Muscle of back (tissue), 11 donors: ENCODE results near the gene COL6A2. TPM values are rescaled to one million over a fixed set of nuclear protein-coding genes. Genes with fewer than 3 reads are reported as not detected.
A peak's percentile ranks its signal among the peaks of the same experiment; 100 is the strongest.

Experiments
- DNase-seq, 3 donors: peaks; one replicate each; pipeline versions ENCODE4 v3.0.0 to v3.0.0-alpha.2; 2013
- polyA plus RNA-seq, 10 donors: library from polyadenylated mRNA; unstranded; fragments of 120-200 nt; gene quantifications; one replicate each; pipeline ENCODE4 v1.2.1, GENCODE V29; 2013; ENCODE audit not compliant: insufficient read length in 10 of 10

COL6A2 gene
- polyA plus RNA-seq, 10 donors: 464 to 978 (median 662) TPM

DNA sequence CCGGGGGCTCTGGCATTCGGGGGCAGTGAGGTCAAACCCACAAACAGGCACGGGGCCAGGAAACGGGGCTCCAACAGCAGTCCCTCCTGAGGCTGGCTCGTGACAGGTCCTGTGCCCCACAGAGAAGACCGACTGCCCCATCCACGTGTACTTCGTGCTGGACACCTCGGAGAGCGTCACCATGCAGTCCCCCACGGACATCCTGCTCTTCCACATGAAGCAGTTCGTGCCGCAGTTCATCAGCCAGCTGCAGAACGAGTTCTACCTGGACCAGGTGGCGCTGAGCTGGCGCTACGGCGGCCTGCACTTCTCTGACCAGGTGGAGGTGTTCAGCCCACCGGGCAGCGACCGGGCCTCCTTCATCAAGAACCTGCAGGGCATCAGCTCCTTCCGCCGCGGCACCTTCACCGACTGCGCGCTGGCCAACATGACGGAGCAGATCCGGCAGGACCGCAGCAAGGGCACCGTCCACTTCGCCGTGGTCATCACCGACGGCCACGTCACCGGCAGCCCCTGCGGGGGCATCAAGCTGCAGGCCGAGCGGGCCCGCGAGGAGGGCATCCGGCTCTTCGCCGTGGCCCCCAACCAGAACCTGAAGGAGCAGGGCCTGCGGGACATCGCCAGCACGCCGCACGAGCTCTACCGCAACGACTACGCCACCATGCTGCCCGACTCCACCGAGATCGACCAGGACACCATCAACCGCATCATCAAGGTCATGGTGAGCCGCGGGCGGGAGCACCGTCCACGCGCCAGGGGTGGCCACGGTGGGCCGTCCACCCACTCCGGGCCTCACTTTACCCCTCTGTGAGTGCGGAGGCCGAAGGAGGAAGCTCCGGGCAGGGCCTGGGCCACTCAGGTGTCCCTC is 14.2 kb downstream of the COL6A2 start:
- no peak for DNase-seq

DNA sequence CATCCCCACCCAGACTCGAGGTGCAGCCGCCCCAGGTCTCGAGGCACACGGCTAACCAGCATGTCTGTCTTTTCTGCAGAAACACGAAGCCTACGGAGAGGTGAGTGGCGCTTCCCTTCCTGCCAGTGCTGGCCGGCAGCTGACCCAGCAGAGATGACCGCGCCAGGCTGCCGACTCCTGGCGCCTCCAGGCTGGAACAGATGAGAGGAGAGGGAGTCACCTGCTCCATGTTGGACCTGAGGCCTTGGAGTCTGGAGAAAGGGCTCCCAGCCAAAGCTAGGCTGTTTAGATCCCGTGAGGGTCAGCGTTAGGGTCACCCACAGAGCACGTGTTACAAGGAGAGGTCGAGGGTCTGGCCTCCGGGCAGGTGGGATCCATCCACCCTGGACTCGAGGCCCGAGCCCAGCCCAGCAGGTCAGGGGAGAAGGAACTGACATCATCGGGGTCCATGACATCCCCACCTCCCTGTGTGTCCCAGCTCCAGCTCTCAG is 14.9 kb downstream of the COL6A2 start:
- DNase-seq: peak in 1 of 3 donors; percentile 2

DNA sequence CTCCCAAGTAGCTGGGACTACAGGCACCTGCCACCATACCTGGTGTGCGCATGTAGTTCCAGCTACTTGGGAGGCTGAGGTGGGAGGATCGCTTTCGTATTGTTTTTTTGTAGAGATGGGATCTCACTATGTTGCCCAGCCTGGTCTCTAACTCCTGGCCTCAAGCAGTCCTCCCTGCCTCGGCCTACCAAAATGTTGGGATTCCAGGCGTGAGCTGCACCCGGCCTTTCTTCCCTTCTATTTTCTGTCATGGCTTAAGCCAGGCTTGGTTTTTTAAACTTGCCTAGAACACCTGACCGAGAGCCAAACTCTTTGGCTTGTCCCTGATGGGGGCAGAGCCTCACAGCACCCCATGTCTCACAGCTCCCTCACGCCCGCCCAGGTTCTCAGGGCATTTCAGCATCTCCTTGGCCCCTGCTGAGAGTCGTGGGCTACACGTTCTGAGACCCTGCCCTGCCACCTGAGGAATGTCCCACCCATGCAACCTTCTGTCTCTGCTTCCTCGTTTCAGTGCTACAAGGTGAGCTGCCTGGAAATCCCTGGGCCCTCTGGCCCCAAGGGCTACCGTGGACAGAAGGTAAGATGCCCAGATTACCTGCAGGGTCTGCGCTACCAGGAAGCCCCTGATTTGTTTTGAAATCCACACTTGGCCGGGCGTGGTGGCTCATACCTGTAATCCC is 15.7 kb downstream of the COL6A2 start:
- no peak for DNase-seq

DNA sequence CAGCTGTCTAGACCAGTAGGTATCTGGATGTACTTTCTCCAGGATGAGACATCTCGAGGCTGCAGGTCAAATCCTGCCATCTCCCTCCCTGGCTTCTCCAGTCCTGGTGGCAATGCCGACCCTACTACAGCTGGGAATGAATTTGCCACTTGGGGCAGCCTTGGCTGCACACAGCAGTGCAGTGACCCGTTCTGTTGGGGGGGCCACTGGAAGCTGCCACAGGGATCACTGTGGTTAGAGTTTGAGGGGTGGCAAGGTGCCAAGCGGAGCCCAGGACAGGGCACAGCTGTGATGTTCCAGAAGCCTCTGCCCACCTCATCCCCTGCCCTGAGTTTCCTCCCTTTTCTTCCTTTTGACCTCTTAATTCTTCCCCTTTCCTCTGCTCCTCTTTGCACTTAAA is 17.1 kb downstream of the COL6A2 start:
- no peak for DNase-seq

DNA sequence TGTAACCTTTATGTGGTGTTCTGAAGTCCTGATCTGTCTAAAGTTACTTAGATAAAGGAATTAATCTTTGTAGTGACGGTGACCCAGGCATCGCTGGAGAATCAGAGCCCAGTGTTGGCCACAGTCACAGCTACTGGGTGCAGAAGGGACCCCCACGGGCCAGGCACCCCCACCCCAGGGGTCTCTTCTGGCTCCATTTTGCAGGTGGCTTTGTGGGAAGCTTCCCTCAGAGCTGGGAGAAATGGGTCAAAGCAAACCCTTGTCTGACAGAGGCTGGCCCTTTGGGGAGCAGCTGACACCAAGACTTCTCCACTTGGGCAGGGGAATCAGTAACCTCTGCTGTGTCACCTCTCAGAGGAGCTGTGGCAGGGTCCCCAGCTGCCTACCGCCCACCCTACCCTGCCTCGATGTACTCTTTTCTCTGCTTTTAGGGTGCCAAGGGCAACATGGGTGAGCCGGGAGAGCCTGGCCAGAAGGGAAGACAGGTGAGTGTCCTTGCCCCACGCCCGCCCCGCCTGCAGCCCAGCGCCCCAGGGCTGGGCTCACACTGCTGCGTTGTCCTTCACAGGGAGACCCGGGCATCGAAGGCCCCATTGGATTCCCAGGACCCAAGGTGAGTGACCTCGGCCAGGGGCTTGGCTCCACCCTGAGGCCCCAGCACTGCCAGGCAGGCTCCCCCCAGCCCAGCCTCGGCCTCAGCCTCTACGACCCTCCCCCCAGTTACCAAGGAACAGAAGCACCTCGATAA is 17.7 kb downstream of the COL6A2 start:
- no peak for DNase-seq

DNA sequence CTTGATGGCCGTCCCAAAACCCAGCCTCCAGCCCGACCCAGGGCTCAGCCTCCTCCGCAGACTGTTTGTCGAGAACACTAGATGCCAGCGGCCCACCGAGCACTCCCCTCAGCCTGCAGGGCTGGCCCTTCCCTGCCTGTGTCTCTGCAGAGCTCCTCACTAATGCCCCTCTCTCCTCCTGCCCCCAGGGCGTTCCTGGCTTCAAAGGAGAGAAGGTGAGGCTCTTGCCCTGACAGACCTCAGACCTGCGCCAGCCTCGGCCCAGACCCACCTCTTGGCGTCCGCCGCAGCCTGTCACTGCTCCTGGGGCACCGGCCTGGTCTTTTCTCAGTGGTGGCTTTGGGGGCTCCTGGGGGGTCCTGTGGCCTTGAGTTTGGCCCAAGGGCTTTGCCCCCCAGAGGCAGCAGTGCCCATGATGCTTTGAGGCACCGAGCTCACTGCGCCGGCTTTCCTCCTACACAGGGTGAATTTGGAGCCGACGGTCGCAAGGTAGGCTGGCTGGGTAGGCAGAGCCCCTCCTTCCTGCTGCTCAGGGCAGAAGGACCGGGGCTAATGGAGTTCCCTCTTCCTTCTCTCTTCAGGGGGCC is 18.4 kb downstream of the COL6A2 start:
- no peak for DNase-seq

DNA sequence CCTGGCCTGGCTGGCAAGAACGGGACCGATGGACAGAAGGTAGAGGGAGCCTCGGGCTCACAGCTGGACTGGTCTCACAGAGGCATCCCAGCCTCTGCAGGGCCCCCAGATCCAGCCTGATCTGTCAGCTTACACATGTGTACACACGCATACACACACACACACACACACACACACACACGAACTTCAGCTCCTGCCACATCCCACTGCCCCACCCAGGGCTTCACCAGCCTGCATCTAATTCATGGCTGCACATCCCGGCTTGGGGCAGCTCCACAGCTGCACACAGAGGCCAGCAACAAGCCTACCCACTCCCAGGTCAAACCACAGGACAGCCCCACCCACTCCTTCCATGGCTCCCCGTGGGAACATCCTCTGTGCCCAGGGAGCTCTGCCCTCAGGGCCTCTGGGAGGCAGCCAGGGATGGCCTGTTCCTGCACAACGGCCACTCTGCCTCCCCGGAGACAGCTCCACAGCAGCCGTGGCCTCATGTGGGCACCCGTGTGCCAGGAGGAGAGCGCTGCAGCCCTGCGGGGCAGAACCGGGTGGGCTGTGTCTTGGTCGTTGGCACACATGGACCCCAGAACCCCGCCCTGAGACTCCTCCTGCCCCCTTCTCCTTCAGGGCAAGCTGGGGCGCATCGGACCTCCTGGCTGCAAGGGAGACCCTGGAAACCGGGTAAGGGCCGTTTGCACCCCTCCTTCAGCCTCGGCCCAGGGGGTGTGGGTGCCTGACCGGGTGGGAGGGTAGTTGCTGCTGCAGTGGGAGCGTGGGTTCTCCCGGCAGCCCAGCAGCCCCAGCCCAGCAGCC is 19.1 kb downstream of the COL6A2 start:
- no peak for DNase-seq

DNA sequence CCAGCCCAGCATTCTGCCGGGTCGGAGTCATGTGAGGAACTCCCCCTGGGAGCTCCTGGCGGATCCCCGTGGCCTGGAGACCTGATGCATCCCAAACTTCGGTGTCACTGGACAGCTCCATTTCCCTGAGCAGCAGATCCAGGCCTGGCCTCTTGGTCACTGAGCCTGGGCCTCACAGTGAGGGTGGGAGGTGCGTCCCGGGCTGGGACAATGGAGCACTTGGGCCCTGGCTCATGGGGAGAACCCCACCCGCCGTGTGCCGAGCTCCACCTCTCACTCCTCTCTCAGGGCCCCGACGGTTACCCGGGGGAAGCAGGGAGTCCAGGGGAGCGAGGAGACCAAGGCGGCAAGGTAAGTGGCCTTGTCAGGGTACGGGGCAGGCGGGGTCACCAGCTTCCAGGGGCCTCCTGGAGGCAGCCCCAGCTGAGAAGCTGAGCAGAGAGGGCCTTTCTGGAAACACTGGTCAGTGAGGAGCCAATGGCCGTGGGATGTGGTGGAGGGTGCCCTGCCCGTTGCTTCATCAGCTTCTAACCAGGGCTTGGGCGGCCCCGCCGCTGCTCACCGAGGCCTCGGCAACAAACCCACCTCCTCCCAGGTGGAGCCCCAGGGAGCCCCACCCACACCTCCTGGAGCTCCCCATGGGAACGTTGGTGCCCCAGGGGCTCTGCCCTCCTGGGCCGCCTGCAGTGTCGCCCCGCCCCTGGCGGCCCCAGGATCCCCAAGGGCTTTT is 19.8 kb downstream of the COL6A2 start:
- DNase-seq: no peak

DNA sequence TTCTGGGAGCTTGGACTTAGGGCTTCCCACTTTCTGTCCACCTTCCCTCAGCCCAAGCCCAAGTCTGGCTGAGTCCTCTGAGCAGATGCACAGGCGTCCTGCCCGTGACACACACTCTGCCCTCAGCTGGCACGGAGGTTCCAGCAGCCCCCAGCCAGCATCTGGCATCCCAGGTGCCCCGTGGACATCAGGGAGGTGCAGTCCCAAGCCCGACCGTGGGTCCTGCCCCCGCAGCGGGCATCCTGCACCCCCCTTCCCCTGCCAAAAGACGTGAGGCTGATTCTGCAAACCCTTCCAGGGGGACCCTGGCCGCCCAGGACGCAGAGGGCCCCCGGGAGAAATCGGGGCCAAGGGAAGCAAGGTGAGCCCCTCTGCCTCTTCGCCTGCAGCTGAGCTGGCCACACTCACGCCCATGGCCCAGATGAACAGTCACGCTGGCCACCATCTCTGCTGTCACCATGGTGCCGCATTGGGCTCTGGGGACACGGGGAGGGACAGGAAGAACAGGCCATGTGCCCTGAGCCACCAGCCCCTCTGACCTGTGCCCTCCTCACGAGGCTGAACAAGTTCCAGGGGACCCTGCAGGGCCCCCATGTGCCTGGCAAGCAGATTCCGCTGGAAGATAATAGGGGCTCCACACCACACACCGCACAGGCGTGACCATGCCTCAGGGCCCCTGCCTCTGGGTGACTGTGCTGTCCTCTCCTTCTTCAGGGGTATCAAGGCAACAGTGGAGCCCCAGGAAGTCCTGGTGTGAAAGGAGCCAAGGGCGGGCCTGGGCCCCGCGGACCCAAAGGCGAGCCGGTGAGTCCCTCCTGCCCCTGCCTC is 20.6 kb downstream of the COL6A2 start:
- DNase-seq: no peak

DNA sequence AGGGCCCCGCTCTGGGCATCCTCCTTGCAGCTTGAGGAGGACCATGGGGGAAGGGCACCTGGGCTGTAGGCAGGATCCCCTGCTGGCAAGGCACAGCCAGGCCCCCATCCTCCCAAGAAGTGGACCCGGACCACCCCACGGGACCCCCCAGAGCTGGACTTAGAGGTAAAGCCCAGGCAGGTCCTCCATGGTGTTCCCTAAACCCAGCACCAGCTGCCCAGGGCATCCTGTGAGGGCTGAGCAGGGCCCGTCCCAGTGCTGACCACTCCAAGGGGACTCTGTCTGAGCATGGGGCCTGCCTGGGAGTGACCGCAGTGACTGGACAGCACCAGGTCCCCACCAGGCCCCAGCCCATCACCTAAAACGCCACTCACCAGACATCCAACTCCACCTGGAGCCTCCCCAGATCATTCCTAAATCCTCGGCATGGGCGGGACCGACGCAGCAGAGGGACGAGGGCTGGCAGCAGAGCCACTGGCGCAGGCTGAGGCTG is 21.3 kb downstream of the COL6A2 start:
- no peak for DNase-seq

DNA sequence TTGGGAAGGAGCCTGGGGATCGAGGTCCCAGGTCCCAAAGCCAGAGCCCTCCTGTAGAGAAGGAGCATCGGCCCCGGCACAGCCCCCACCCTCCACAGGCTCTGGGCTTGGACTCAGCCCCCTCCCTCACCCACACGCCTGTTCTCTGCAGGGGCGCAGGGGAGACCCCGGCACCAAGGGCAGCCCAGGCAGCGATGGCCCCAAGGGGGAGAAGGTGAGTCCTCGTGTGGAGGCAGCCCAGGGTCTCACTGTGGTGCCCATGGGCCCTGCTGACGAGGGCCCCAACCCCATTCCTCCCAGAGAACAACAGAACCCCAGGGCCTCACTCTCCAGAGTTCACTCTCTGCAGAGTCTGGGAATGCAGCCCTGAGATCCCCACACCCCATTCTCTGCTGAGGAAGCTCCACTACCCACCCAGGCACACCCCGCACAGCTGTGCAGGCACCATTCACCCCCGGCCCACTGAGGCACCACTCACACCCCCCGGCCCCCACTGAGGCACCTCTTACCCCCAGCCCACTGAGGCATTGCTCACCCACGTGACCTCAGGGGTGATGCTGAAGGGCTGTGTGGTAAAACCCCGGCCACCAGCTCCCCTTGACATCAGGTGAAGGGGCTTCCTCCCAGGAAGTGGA is 21.8 kb downstream of the COL6A2 start:
- no peak for DNase-seq

DNA sequence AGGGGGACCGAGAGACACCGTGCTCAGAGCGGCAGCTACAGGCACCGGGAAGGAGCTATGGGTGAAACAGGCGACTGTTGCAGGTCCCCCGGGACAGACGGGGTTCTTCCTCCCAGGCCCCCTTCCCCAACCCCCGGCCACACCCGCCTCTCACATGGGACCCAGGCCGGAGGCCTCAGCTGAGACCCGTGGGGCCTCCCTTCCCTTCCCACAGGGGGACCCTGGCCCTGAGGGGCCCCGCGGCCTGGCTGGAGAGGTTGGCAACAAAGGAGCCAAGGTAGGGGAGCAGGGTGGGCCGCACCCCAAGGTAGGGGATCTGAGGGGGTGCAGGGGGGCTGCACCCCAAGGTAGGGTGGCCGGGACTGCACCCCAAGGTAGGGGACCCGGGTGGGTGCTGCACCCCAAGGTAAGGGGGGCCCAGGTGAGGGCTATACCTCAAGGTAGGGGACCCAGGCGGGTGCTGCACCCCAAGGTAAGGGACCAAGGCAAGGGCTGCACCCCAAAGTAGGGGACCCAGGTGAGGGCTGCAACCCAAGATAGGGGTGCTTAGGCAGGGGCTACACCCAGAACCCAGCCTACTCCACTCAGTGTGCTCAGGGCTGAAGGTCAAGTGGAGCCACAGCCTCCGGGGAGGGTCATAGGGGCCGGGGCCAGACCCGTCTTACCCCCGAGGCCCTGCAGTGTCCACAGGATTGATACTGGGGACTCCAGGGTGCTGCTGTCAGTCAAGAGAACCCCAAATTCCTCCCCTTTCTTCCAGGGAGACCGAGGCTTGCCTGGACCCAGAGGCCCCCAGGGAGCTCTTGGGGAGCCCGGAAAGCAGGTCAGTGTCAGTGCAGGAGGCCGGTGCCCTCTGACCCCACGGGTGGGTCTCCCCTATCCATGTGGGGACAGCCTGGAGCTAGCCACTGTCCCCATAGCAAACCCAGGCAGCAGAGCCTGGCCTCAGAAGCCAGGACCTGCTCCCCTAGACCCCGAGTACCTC is 22.7 kb downstream of the COL6A2 start:
- no peak for DNase-seq

DNA sequence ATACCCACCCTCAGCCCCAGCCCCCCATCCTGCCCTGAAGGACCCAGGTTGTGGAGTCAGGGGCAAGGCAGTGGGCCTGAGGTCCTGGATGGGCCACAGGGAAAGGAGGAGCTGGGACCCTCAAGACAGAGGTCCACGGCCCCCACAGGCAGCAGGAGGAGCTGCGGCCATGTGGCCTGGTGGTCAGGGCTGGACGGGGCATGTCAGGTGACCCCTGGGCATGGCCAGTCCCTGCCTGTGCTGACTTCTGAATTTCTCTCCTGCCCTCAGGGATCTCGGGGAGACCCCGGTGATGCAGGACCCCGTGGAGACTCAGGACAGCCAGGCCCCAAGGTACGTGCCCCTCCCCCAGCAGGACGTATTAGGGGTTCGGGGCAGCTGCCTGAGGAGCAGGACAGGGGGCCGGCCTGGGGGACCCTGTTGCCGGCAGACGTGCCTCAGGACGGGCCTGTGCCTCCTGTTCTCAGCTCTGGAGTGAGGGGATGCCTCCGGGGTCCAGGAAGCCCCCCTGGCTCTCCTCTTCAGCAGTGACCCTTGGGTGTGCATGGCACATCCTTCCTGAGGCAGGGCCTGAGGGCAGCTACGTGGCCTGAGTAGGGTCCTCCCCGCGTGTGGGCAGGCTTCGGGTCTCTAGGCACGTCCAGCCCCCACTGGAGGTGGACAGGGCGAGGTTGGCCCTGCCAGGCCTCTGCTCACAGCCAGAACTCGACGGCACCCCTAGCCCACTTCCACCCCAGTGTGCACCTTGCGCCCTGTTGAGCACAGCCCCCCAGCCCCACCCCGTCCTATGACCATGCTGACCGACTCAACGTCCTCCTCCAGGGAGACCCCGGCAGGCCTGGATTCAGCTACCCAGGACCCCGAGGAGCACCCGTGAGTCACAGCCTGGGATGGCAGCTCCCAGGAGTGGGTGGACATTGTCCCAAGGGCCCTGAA is 23.6 kb downstream of the COL6A2 start:
- no peak for DNase-seq

DNA sequence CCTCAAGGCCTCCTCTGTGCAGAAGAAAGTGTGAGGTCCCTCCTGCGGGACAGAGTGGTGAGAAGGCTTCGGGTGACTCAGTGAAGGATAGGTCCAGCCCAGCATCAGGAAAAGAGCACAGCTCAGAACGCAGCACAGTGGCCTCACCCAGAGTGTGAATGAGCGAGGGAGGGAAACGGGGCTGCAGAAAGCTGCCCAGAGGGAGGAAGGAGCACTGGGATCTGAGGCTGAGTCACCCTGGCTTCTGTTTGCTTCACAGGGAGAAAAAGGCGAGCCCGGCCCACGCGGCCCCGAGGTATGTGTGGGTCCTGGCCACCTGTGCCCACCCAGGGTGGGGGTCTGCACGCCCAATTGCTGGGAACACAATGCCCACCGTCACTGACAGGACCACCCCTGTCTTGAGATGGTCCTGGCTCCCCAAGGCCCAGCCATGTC is 24.3 kb downstream of the COL6A2 start:
- DNase-seq: no peak

DNA sequence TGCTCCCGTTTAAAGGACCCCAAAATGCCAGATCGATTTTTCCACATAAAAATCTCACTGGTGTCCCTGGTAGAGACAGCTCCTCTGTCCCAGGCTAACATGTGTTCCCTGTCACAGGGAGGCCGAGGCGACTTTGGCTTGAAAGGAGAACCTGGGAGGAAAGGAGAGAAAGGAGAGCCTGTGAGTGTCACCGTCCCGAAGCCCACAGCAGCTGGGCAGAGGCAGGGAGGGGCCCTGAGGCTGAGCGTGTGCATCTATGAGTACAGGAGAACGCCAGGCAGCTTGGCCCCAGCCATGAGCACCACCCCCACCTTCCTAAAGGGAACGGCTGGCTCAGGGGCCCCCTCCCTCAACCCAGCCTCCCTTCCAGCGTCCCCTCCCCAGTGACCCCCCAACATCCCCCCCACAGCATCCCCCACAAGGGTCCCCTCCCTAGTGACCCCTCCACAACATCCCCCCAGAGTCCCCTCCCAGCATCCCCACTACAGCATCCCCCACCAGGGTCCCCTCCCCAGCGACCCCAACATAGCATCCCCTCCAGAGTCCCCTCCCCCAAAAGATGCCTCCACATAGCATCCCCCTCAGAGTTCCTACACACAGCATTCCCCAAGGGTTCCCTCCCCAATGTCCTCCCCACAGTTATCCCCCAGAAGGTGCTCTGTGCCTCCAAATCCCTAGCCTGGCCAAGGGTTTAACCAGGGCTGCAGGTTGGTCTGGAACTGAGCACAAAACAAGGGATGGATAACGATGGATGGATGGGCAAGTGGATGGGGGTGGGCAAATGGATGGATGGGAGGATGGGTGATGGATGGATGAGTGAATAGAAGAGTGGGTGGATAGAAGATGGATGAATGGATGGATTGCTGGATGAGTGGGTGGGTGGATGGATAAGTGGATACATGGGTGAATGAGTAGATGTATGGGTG is 25.1 kb downstream of the COL6A2 start:
- DNase-seq: no peak
